ACC112 (cell line): Measurements from ENCODE around the gene RXRA.

ENCODE experiments used
- H2AFZ ChIP-seq: fragments of 200-600 bp; sonication (generic); one replicate; pipeline ENCODE4 v1.6.0; 2017; ENCODE audit warnings: antibody characterized with exemption, low read length; ENCODE audit not compliant: unreplicated experiment
- H3K27ac ChIP-seq: fragments of 200-600 bp; sonication (generic); 2 replicates; pipeline ENCODE4 v1.5.1; 2014; ENCODE audit warnings: low read depth, mild to moderate bottlenecking, antibody characterized with exemption, low read length, moderate library complexity
- H3K27me3 ChIP-seq: fragments of 200-600 bp; sonication (generic); 2 replicates; pipeline ENCODE4 v1.6.1; 2014; ENCODE audit warnings: mild to moderate bottlenecking, antibody characterized with exemption, low read length, moderate library complexity, mixed read lengths; ENCODE audit not compliant: insufficient read depth
- H3K36me3 ChIP-seq: fragments of 200-600 bp; sonication (generic); 2 replicates; pipeline ENCODE4 v1.6.1; 2016; ENCODE audit warnings: mild to moderate bottlenecking, antibody characterized with exemption, low read length, moderate library complexity, mixed read lengths; ENCODE audit not compliant: insufficient read depth
- H3K4me1 ChIP-seq: fragments of 200-600 bp; sonication (generic); one replicate; pipeline ENCODE4 v1.6.1; 2016; ENCODE audit warnings: low read length, mixed read lengths; ENCODE audit not compliant: insufficient read depth, unreplicated experiment, control insufficient read depth
- H3K4me3 ChIP-seq: fragments of 200-600 bp; sonication (generic); 2 replicates; pipeline ENCODE4 v1.5.1; 2014; ENCODE audit warnings: mild to moderate bottlenecking, low read depth, low read length
- H3K79me2 ChIP-seq: fragments of 200-600 bp; sonication (generic); one replicate; pipeline ENCODE4 v1.6.0; 2016; ENCODE audit warnings: low read length; ENCODE audit not compliant: control insufficient read depth, unreplicated experiment, insufficient read depth

RXRA gene

GRCh38 chr9:134451700-134452458, 125.6 kb downstream of the RXRA start:
- Histone ChIP-seq H3K4me3 (no peak overlapping the region), H3K27me3 (no peaks in the 10 kb centered on the region), H3K79me2 (no peaks in the 10 kb centered on the region), H3K4me1 (peaks cover 32% of the 10 kb centered on the region), H2AFZ (no peak overlapping the region), H3K27ac (no peak overlapping the region), H3K36me3 (no peaks in the 10 kb centered on the region)

- Histone ChIP-seq H3K4me1 (peaks cover 37% of the 10 kb centered on the region), H3K27ac (no peak overlapping the region), H3K79me2 (no peaks in the 10 kb centered on the region), H2AFZ (no peak overlapping the region), H3K27me3 (no peaks in the 10 kb centered on the region), H3K4me3 (no peak overlapping the region), H3K36me3 (no peaks in the 10 kb centered on the region)
Observed at GRCh38 chr9:134452728-134453127, 126.5 kb downstream of the RXRA start.

- Histone ChIP-seq H3K79me2 (no peaks in the 10 kb centered on the region), H3K4me1 (peaks cover 41% of the 10 kb centered on the region), H2AFZ (no peak overlapping the region), H3K4me3 (no peak overlapping the region), H3K27me3 (no peaks in the 10 kb centered on the region), H3K27ac (no peak overlapping the region), H3K36me3 (no peaks in the 10 kb centered on the region)
Observed at GRCh38 chr9:134453776-134454475, 127.7 kb downstream of the RXRA start.

DNA sequence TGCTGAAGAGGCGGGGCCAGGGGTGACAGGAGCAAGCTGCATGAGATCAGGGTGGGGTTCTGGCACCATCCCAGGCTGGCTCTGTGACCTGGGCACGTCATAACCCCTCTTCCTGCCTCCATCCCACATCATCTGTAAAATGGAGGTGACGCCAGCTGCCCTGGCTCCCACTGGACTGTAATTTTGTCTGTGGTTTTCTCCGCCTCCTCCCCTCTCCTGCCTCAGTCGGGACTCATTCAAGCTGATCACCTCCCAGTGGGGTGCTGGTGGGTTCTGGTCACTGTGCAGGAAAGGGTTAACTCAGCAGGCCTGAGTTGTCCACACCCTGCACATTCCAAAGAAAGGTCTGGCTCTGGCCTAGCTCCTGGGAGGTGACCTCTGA, 128.2 kb downstream of the RXRA start:
- Histone ChIP-seq H3K27ac (no peak overlapping the region), H3K4me3 (no peak overlapping the region), H3K4me1 (peaks cover 41% of the 10 kb centered on the region), H2AFZ (no peak overlapping the region), H3K79me2 (no peaks in the 10 kb centered on the region), H3K36me3 (no peaks in the 10 kb centered on the region), H3K27me3 (no peaks in the 10 kb centered on the region)

DNA sequence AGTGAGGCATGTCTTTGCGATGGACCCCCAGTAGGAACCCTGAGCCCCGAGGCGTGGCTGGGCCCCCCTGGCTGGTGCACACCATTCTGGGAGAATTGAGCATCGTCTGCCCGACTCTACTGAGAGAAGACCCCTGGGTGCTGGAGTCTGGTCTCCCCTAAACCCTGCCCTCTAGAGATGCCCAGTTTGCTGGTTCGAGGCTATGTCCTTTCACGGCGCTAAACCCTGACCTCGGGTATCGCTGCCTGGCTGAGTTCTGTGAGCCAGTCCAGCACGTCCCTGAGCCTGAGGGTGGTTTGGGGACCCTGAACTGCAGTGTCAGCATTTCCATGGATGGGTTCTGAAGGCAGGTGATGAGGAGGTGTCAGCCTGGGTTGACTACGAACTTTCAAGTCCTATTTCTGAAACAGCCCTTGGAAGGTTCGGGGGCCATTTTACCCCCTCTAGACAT, 128.8 kb downstream of the RXRA start:
- Histone ChIP-seq H3K27ac (peak overlapping the region; percentile 97), H3K4me1 (peaks cover 37% of the 10 kb centered on the region), H3K4me3 (no peak overlapping the region), H2AFZ (no peak overlapping the region), H3K36me3 (no peaks in the 10 kb centered on the region), H3K79me2 (no peaks in the 10 kb centered on the region), H3K27me3 (no peaks in the 10 kb centered on the region)

DNA sequence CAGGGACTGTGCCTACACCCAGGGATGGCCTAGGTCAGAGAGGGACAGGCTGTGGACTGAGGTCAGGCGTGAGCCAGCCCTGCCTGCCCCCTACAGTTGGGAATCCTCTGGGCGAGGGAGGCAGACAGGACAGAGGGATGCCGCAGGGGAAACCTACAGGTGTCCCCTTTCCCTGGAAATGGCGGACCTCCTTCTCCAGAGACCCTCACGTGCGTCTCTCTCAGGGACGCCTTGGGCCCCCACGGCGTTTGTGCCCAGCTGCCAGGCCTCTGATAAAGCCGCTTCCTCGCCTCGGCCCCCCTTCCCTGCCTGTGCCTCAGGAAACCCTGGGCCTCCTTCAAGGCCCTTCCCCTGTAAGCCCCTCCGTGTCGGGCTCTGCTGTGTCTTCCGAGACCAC, 129.3 kb downstream of the RXRA start:
- Histone ChIP-seq H3K27ac (peak overlapping the region; percentile 97), H3K4me3 (peak overlapping the region; percentile 48), H3K36me3 (no peaks in the 10 kb centered on the region), H2AFZ (no peak overlapping the region), H3K27me3 (no peaks in the 10 kb centered on the region), H3K4me1 (peaks cover 35% of the 10 kb centered on the region), H3K79me2 (no peaks in the 10 kb centered on the region)

DNA sequence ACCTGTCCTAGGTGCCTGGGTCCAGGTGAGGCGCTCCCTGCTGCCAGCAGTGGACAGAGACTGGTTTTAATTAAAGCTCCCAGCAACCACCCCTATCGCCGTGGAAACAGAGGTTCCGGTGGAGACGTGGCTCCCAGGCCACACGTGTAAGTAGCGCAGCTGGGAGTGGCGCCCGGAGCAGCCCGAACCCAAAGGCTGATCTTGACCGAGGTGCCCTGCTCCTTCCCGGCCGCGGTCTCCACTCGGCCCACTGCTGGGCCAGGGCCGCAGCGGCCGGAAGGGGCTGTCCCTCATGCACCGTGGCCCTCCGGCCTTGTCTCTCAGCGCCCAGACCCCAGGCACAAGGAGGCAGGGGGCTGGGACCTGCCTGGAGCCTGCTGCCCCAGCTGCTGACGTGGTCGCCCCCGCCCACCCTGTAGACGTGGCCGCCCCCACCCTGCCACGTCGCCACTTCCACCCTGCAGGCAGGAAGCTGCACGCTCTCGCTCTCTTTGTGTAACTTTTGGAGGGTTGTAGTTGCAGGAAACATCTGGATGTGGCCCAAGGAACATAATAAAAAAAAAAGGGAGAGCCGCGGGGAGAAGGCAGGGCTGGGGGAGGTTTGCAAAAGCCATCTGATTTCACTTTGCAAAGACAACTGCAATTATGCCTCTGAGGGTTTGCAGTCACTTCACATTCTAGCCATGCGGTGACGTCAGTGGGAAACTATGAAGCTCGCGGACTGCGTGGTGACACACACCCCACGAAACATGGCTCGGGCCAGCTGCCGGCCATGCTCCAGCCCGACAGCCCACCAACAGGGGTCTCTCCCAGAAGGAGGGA, 129.9 kb downstream of the RXRA start:
- Histone ChIP-seq H3K27me3 (no peaks in the 10 kb centered on the region), H2AFZ (peak overlapping the region; percentile 43), H3K4me3 (peak overlapping the region; percentile 48), H3K79me2 (no peaks in the 10 kb centered on the region), H3K4me1 (peaks cover 35% of the 10 kb centered on the region), H3K27ac (peak overlapping the region; percentile 97), H3K36me3 (no peaks in the 10 kb centered on the region)

- Histone ChIP-seq H3K4me3 (no peak overlapping the region), H3K27ac (peak overlapping the region; percentile 97), H3K4me1 (peaks cover 35% of the 10 kb centered on the region), H3K36me3 (no peaks in the 10 kb centered on the region), H2AFZ (peak overlapping the region; percentile 43), H3K27me3 (no peaks in the 10 kb centered on the region), H3K79me2 (no peaks in the 10 kb centered on the region)
Observed at GRCh38 chr9:134456756-134457305, 130.6 kb downstream of the RXRA start.

DNA sequence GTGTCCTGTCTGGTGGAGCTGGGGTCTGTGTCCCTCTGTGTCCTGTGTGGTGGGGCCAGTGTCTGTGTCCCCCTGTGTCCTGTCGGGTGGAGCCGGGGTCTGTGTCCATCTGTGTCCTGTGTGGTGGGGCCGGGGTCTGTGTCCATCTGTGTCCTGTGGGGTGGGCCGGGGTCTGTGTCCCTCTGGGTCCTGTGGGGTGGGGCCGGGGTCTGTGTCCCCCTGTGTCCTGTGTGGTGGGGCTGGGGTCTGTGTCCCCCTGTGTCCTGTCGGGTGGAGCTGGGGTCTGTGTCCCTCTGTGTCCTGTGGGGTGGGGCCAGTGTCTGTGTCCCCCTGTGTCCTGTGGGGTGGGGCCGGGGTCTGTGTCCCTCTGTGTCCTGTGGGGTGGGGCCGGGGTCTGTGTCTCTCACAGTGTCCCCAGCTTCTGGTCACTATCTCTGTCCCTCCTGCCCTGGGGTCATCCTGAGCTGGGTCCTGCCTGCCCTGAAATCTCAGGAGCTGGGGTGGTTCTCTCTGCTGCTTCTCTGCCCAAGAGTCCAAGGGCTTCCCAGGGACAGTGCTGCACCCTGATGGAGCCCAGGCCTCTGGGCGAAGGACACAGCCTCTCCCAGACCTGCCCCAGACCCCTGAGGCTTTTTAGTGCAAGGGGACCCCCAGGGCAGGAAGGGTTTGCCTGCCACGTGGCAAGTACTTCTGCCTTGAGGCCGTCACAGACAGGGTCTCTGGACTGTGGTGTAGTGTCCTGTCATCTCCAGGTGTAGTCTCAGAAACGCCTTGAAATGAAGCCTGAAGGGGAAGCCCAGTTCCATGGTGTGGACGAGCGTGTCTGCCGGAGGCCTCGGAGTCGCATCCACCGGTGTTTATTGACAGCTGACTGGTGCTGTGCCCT, 131.3 kb downstream of the RXRA start:
- Histone ChIP-seq H3K4me3 (no peak overlapping the region), H3K27ac (peak overlapping the region; percentile 97)

More for the DNA sequence above, 131.3 kb downstream of the RXRA start:
- Histone ChIP-seq H2AFZ (no peak overlapping the region), H3K4me1 (peaks cover 35% of the 10 kb centered on the region), H3K27me3 (no peaks in the 10 kb centered on the region), H3K79me2 (no peaks in the 10 kb centered on the region), H3K36me3 (no peaks in the 10 kb centered on the region)
